NCI-H1105 treated with DMSO at 0.1 percent for 48 hours (cell line): Measurements from ENCODE around the gene ZNF629.

Source experiments
- DNase-seq: peaks from one replicate; lab custom pipeline; 2025; lab: John Stamatoyannopoulos, UW

The ZNF629 gene

DNA sequence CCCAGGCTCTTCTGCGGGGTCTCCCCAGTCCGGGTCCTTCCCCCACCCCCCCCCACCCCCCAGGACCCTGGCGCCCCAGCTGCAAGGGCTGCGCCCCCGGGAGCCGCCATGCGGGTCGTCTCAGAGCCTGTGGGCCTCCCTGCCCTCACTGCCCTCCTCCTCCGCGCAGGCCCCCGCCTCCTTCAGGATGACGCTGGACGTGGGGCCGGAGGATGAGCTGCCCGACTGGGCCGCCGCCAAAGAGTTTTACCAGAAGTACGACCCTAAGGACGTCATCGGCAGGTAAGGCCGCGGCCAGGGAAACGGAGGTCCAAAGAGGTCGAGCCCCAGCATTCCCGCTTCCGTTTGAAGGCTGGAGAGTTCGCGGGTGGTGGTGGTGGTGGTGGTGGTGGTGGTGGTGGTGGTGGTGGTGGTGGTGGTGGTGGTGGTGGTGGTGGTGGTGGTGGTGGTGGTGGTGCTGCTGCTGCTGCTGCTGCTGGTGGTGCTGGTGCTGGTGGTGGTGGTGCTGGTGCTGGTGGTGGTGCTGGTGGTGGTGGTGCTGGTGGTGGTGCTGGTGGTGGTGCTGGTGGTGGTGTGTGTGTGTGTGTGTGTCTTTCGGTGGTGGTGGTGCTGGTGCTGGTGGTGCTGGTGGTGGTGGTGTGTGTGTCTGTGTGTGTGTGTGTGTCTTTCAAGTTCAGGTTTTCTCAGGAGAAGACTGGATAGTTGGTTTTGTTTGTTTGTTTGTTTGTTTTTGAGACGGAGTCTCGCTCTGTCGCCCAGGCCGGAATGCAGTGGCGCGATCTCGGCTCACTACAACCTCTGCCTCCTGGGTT lies 38.2 kb downstream of the ZNF629 start:
- no peak for DNase-seq

DNA sequence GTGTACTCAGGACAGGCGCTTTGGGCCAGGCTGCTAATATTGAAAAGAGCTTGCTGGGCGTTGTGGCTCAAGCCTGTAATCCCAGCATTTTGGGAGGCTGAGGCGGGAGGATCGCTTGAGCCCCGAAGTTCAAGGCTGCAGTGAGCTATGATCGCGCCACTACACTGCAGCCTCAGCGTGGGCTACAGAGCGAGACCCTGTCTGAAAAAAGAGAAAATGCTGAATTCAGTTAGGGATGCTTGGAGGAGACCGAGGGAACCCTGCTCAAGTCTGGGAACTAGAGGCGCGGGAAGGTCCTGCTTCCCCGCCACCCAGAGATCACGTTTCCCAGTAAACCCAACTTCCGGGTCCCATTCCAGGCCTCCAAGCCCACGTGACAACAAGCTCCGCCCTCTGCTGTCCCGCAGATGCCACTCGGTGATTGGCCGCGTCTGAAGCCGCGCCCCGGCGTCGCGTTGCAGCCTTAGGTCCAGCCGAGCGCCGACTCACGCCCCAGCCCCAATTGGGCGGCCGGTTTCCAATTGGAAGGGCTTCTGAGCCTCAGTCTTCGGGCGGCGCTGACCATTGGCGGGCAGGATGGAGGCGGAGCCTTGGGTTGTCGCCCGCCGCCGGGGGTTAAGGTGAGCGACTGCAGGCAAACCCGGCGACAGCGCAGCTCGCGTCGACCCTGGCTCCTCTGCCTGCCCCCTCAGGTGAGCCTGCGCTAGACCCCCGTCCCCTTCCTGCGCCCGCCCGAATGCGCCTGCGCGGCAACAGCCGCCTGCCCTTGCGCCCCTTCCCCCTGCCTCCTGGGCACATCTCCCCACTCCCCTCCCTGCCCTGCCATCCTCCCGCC lies 39.0 kb downstream of the ZNF629 start, which contains the start of gene PHKG2:
Gene PHKG2, plus strand, starts transcription at position 627 of the 835 bp plus-strand sequence. CDS start 396 bp downstream, outside the sequence.
- peak; percentile 97 for DNase-seq

DNA sequence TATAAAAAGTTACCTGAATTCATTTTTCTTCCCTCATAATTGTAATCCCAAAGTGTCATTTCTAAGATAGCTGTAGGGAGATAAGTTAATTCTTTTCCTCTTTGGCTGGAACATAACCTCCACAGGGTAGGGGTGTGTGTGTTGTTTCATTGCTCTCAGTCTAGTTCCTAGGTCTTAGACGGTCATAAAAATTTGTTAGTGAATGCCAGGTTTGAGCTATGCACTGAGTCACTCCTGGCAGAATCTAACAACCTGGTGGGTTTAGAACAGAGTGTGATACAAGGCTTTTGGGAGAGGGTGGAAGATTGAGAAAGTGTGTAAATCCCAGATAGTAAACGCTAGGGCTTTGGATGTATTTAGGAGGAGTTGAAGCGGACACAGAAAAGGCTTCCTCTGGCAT lies 39.7 kb downstream of the ZNF629 start:
- DNase-seq: no peak

DNA sequence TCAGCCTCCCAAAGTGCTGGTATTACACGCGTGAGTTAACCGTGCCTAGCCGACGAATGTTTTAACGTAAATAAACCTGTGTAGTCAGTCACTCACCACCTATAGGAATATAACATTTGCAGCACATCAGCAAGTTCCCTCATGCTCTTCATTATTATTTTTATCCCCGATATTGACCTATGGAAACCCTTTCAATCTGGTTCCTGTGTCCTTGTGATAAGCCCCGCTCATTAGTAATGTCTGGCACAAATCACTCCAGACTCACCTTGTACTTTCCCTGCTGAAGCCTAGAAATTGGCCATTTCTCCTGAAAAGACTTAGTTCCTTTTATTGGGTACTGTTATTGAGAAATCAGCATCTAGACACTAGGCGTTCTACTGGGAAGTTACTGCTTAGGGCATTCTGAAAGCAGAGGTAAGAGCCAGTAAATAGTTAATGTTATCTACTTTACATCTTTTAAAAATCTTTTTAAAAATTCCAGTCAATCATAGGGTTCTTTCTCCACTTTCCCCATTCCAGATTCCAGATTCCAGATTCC lies 40.3 kb downstream of the ZNF629 start:
- DNase-seq: no peak

DNA sequence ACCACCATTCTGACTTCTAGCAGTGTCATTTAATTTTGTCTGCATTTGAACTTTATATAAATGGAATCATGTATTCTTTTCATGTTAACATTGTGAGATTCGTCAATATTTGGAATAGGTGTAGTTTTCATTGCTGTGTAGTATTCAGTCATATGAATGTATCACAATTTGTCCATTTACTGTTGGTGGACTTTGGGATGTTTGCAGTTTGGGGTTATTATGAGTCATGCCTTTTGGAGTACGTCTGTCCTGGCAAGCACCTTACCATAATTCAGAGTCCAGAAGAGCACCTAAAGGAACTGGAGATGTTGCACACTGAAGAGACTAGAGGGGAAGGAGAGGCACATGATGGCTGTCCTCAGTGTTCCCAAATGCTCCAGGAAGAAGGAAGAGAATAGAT lies 41.9 kb downstream of the ZNF629 start:
- DNase-seq: no peak

DNA sequence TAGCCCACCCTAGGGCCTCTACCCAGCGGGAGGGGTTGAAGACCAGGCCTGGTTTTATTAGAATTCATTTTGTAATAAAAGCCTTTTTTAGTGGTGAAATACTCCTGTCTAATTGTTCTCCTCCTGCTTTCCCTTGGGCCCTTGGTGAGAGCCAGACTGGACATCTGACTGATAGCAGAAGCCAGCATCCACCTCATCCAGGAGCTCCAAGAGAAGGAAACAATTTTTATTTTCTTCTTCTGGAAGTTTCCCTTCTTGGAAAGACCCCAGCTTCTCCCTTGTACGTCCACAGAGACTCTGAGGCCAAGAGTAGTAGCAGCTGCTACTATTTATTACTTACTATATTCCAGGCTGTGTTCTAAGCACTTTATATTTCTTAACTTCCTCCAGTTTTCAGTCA lies 42.8 kb downstream of the ZNF629 start:
- DNase-seq: no peak

DNA sequence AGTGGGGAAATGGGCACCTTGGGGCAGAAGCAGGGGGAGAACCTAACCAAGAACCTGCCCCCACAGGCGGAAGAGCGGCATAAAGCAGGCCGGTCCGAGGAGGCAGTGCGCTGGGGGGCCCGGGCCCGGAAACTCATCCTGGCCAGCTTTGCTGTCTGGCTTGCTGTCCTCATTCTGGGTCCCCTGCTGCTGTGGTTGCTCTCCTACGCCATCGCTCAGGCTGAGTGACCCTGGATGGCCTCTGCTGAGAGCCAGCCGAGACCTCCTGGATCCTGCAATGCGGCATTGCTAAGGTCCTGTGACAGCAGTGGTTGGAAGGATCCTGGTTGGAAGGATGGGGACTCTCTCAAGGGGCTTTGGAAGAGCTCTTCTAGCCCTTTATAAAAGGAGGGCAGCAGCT lies 43.3 kb downstream of the ZNF629 start:
- no peak for DNase-seq

DNA sequence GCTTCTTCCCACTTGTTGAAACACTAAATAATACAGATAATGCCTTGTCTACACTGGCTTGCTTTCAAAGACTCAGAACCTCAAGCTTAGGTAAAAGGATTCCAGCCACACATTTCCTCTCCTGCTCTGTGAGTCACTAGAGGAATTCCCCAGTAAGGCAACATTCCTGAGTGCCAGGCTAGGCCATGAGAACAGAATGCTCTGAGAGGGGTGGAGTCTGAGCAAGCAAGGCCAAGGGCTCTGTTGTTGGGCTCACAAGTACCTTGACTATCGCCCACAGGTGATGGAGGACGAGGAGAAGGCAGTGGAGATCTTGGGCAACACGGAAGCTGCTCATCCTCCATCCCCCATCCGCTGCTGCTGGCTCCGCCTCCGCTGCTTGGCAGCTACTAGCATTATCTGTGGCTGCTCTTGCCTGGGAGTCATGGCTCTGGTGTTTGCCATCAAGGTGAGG lies 45.5 kb downstream of the ZNF629 start:
- DNase-seq: no peak

DNA sequence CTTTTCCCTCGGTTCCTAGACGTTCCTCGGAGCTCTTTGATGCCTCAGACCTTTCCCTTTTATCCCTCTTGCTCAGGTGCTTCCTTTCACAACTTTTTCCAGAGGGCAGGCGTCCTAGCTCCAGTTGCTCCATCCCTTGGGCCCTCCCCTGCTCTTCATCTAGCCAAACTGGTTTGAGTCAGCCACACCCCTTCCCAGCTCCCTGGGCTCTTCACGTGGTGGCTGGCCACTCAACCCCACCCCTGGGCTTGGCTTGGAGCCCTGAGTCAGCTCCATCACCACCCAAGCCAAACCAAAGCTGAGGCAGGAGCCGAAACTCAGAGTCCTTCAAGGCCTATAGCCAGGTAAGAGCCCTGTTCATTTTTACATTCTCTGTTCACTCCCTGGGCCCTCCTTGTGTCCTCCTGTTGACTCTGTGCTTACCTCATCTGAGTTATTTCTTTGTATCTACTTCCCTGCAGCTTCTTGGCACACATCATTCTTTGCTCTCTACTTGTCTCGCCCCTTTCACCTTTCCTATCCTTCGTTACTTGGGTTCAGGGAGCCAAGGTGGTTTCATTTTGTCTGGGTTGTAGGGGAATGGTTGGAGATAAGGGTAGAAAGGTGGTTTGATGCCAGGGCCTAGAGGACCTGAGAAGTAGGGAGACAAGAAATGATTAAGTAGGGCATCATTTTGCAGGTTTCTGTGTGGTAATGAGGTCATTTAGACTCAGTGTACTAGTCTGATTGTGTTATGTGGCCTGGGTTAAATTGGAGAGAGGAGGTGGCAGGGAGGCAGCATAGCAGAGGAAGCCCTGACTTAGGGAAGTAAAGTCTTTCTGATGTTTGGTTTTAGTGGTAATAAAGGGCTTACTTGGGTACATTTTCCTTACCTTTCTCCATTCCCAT lies 46.4 kb downstream of the ZNF629 start:
- no peak for DNase-seq

DNA sequence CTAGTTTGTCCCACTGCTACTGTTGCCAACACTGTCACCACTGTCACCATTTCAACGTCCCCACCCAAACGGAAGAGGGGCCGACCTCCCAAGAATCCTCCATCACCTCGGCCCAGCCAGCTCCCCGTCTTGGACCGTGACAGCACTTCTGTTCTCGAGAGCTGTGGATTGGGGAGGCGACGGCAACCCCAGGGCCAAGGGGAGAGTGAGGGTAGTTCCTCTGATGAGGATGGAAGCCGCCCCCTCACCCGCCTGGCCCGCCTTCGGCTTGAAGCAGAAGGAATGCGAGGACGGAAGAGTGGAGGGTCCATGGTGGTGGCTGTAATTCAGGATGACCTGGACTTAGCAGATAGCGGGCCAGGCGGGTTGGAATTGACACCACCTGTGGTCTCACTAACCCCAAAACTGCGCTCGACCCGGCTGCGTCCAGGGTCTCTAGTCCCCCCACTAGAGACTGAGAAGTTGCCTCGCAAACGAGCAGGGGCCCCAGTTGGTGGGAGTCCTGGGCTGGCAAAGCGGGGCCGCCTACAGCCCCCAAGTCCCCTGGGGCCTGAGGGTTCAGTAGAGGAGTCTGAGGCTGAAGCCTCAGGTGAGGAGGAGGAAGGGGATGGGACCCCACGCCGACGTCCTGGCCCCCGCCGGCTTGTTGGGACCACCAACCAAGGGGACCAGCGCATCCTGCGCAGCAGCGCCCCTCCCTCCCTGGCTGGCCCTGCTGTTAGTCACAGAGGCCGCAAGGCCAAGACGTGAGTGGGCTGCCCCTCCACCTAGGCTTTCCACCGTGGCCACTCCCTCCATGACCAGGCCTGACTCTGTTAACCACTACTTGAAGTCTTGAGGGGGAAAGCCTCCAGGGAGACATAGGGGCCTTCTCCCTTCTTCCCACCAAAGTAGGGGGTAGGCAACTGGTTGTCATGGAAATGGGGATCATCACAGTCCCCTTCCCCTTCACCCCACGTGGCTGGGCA lies 47.7 kb downstream of the ZNF629 start:
- no peak for DNase-seq

DNA sequence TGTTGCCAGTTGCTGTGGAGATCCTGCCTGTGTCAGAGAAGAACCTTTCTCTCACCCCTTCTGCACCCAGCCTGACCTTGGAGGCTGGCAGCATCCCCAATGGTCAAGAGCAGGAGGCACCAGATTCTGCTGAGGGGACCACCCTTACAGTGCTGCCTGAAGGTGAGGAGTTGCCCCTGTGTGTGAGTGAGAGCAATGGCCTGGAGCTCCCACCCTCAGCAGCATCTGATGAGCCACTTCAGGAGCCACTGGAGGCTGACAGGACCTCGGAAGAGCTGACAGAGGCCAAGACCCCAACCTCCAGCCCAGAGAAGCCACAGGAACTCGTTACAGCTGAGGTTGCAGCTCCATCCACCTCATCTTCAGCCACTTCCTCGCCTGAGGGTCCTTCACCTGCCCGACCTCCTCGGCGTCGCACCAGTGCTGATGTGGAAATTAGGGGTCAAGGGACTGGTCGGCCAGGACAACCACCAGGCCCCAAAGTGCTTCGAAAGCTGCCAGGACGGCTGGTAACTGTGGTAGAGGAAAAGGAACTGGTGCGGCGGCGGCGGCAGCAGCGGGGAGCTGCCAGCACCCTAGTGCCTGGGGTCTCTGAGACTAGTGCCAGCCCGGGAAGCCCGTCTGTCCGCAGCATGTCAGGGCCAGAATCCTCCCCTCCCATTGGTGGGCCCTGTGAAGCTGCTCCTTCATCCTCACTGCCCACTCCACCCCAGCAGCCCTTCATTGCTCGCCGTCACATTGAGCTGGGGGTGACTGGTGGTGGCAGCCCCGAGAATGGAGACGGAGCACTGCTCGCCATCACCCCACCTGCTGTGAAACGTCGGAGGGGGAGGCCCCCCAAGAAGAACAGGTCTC lies 49.0 kb downstream of the ZNF629 start:
- DNase-seq: no peak

DNA sequence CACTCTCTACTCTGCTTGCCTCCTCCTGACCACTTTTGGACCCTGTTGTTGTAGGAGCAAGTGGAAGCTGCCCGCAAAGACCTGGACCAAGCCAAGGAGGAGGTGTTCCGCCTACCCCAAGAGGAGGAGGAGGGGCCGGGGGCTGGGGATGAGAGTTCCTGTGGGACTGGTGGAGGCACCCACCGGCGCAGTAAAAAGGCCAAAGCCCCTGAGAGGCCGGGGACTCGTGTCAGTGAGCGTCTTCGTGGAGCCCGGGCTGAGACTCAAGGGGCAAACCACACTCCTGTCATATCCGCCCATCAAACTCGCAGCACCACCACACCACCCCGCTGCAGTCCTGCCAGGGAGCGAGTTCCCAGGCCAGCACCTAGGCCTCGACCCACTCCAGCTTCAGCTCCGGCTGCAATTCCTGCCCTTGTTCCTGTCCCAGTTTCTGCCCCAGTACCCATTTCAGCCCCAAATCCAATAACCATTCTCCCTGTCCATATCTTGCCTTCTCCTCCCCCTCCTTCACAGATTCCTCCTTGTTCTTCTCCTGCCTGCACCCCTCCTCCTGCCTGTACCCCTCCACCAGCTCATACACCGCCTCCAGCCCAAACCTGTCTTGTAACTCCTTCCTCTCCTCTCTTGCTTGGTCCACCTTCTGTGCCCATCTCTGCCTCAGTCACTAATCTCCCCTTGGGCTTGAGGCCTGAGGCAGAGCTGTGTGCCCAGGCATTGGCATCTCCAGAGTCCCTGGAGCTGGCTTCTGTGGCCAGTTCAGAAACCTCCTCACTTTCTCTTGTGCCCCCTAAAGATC lies 49.8 kb downstream of the ZNF629 start:
- DNase-seq: no peak

DNA sequence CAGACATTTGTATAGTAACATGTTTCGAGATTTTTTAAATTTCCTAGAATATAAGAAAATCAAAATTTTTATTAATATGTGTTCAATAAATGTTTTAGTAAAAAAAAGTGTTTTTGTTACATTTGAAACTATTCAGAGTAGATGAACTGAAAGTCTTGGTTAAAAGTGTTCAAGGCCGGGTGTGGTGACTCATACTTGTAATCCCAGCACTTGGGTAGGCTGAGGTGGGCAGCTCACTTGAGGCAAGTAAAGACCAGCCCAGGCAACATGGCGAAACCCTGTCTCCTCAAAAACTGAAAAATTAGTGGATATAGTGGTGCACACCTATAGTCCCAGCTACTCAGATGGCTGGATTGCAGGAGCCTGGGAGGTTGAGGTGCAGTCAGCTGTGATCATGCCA lies 55.6 kb downstream of the ZNF629 start:
- no peak for DNase-seq

DNA sequence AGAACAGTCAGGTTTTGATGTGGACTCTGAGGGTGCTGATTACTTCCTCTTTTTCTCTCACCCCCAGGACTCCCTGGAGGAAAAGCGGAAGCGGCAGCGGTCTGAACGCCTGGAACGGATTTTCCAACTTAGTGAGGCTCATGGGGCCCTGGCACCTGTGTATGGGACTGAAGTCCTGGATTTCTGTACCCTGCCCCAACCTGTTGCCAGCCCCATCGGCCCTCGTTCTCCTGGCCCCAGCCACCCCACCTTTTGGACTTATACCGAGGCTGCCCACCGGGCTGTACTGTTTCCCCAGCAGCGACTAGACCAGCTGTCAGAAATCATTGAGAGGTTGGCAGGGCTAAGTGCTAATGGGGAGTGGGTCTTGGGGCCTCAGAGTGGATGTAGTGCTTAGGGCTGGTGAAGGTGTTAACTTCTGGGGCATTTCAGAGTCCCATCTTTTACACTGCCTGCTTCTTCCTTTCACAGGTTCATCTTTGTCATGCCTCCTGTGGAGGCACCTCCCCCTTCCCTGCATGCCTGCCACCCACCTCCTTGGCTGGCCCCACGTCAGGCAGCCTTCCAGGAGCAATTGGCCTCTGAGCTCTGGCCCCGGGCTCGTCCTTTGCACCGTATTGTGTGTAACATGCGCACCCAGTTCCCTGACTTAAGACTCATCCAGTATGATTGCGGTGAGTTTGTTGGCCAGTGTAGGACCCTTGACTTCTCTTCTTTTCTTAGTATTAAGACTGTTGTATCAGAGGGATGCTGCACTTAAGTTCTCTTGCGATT lies 57.9 kb downstream of the ZNF629 start:
- DNase-seq: no peak
